Effector memory CD8-positive, alpha-beta T cell (primary cell): Measurements from ENCODE around the gene TRIP6.

Experiments
- ATAC-seq: fragments of 150-1000 bp; cut with Tn5 transposase; replicated peaks from 2 replicates; pipeline ENCODE4 v1.10.0; 2021; ENCODE audit warnings: mild to moderate bottlenecking, moderate library complexity
- DNase-seq, 3 experiments: peaks; one replicate each; pipeline ENCODE4 v3.0.0; 2021
- H3K27ac Mint-ChIP-seq, 2 donors: one replicate each; pipeline ENCODE4 v1.8.0; 2022; ENCODE audit warnings: mild to moderate bottlenecking in 2 of 2, mixed read lengths in 2 of 2, moderate library complexity in 2 of 2
- H3K27me3 Mint-ChIP-seq, 2 donors: one replicate each; pipeline ENCODE4 v1.8.0; 2022; ENCODE audit warnings: mixed read lengths in 2 of 2
- H3K36me3 Mint-ChIP-seq: one replicate; pipeline ENCODE4 v1.8.0; 2022; ENCODE audit warnings: mild to moderate bottlenecking, moderate library complexity, mixed read lengths; ENCODE audit not compliant: insufficient read depth
- H3K4me1 Mint-ChIP-seq, 2 donors: one replicate each; pipeline ENCODE4 v1.8.0; 2022; ENCODE audit warnings: low read depth in 2 of 2, mixed read lengths in 2 of 2
- H3K4me3 Mint-ChIP-seq, 2 donors: one replicate each; pipeline ENCODE4 v1.8.0; 2022; ENCODE audit warnings: mild to moderate bottlenecking in 2 of 2, mixed read lengths in 2 of 2, moderate library complexity in 2 of 2
- H3K9me3 Mint-ChIP-seq, 2 donors: one replicate each; pipeline ENCODE4 v1.8.0; 2022; ENCODE audit warnings: mixed read lengths in 2 of 2

Gene TRIP6

DNA sequence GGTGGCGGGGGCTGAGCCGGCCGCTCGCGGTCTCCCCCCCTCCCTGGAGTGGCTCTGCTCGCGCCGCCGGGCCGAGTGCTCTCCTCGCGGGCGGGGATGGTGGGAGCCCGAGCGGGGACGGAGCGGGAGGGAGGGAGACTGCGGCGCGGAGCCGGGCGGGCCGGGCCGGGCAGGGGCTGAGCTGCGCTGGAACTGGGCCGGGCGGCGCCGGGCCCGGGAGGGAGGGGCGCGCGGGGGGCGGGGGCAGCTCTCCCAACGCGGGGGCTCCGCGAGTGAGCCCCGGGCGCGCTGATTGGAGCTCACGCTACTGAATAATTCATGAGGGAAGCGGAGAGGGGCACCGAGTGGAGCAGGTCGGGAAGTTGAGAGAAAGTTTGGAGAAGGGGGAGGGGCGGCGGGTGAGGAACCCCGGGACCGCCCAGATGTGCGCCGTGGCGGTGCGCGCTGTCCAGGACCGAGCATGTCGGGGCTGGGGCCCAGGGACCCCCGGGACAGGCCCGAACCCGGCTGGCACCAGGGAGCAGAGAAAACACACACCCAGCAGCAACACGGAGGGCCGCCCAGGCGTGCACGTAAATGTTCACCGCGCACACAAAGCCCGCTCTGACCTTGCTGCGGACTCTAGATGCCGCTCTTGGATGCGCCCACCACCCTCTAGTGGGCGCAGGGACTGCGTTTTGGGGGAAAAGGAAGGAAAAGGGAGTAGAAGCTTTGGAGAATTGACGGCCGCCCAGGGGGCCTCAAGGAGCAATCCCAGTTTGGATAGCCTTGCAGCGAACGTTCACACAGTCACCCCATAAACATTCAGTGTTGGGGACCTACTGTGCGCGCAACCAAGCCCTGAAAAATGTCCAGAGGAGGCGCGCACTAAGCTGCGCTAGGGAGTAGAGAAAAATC is 39.6 kb upstream of the TRIP6 start, which contains the start of gene EPHB4:
EPHB4 (minus strand) TSS at position 194 of the 897 bp plus-strand sequence. CDS start 493 bp downstream, outside the sequence.
- no peaks in the 10 kb centered on the region for H3K9me3 Mint-ChIP-seq
- H3K36me3 Mint-ChIP-seq, result no peaks in the 10 kb centered on the region
- peak; percentile 27 for ATAC-seq
- H3K4me1 Mint-ChIP-seq, result peaks cover 18 to 21% of the 10 kb centered on the region in 2 donors
- no peak within 1 kb of the TSS for H3K27ac Mint-ChIP-seq
- H3K4me3 Mint-ChIP-seq, result peak within 1 kb of the TSS; percentile 76 to 77
- peaks cover 69 to 76% of the 10 kb centered on the region in 2 donors for H3K27me3 Mint-ChIP-seq
- DNase-seq, result no peak

DNA sequence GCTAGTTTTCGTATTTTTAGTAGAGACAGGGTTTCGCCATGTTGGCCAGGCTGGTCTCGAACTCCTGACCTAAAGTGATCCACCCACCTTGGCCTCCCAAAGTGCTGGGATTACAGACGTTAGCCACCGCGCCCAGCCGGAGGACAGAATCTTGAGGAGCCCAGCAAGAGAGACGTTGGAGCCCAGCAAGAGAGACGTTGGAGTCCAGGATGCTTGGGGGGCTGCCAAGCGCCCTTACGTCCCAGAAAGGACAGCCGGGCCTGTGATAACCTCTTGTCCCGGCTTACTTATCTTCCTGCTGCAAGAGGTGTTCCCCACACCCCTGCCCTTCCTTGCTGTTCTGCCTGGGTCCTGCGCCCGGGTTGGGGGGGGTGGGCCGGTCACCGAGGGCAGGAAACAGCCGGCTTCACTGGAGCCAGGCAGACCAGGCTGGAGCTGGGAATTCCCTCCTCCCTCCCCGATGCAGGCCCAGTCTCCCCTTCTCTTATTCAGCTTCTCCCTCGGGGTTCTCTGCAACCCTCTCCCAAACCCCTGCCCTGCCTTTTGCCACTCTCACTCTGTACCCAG is 38.0 kb upstream of the TRIP6 start:
- Mint-ChIP-seq H3K27ac (no peak overlapping the region), H3K27me3 (peaks cover 53 to 60% of the 10 kb centered on the region in 2 donors), H3K9me3 (no peaks in the 10 kb centered on the region), H3K36me3 (no peaks in the 10 kb centered on the region), H3K4me3 (peak overlapping the region in 1 of 2 donors; percentile 40), H3K4me1 (peaks cover 18 to 21% of the 10 kb centered on the region in 2 donors)
- ATAC-seq, result no peak
- DNase-seq, result no peak

DNA sequence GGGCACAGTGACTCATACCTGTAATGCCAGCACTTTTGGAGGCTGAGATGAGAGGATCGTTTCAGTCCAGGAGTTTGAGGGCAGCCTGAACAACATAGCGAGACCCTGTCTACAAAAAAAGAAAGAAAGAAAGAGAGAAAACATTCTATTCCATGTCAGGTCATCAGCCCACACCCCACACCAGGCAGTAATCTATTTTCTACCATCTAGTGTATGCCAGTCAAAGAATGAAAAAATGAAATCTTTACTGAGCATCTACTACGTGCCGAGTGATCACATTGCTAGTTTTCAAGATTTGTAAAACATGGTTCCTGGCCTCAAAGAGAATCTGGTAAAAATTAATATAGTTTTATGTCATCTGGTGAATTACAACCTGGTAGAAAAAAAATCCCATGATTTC is 36.8 kb upstream of the TRIP6 start:
- Mint-ChIP-seq H3K27ac (no peak overlapping the region), H3K9me3 (no peaks in the 10 kb centered on the region), H3K36me3 (no peaks in the 10 kb centered on the region), H3K27me3 (peaks cover 41 to 48% of the 10 kb centered on the region in 2 donors), H3K4me1 (peaks cover 18 to 19% of the 10 kb centered on the region in 2 donors), H3K4me3 (no peak overlapping the region)
- ATAC-seq (no peak), DNase-seq (no peak)

DNA sequence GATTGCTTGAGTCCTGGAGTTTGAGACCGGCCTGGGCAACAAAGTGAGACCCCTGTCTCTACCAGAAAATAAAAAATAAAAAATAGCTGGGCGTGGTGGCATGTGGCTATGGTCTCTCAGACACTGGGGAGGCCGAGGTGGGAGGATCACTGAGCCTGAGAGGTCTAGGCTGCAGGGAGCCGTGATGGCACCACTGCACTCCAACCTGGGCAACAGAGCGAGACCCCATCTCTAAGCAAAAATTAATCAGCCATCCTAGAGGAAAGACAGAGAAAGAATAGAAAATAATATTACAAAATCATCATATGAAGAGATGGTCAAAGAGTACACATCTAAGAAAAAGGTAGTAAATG is 34.9 kb upstream of the TRIP6 start:
- ATAC-seq (no peak), DNase-seq (no peak)
- Mint-ChIP-seq H3K4me1 (peaks cover 14 to 17% of the 10 kb centered on the region in 2 donors), H3K27me3 (peaks cover 27 to 35% of the 10 kb centered on the region in 2 donors), H3K27ac (no peak overlapping the region), H3K9me3 (no peaks in the 10 kb centered on the region), H3K36me3 (peaks cover 1% of the 10 kb centered on the region), H3K4me3 (no peak overlapping the region)

DNA sequence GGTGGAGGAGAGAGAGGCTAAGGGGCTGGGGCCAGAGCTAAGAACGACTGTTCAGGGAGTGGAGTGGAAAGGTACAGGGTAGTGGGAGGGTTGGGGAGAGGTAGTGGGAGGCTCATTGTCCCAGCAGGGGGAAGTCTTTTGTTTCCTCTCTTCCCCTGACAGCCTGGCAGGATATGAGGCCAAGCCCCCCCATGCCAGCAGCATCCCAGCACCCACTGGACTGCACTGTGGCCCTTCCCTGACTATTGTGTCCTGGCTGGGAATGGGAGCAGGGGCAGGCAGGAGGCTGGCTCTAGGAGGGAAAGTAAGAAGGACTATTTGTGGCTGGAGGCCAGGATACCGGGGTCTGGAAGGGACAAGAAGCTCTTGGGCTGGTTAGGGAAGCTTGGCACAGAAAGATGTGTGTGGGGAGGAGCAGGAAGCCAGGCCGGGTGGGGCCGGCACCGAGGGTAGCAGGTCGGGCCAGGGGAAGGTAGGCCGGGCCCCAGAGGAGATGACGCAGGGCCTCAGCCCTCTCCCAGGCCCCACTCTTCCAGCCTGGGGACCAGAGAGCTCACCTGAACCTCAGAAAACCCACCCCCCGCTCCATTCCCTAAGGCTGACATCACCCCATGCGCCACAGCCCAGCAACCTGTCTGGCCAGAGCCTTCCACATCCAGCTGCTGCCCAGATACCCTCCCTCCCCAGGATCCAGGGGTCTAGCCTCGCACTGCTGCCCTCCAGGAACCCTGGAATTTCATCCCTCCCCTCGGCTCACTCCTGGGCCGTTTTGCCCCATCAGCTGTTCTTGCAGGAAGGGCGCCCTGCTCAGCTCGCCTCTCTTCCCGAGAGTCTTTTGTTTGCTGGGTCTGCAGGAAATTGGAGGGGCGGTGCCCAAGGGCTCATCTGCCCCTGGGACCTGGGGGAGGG is 31.0 kb upstream of the TRIP6 start:
- no peak for DNase-seq
- Mint-ChIP-seq H3K36me3 (peaks cover 7% of the 10 kb centered on the region), H3K4me3 (peak overlapping the region in 1 of 2 donors; percentile 19)

DNA sequence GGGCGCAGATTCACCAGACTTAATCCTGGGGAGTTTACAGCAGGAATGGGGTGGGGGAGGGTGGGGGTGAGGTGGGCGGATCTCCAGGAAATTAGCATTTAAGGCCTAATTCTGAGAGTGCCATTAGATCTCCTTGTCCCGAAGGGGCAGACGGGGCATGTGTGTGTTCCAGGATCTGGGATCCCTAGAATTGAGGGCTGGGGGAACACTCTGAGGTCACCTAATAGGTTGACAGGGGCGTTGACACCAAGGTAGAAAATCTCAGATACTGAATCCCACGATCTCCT is 30.4 kb upstream of the TRIP6 start:
- Mint-ChIP-seq H3K27ac (peak overlapping the region; percentile 44 to 81), H3K9me3 (no peaks in the 10 kb centered on the region), H3K27me3 (no peaks in the 10 kb centered on the region), H3K36me3 (peaks cover 7% of the 10 kb centered on the region), H3K4me1 (peaks cover 9 to 12% of the 10 kb centered on the region in 2 donors), H3K4me3 (peak overlapping the region; percentile 78 to 84)
- no peak for DNase-seq
- ATAC-seq, result no peak

More for the DNA sequence above, 31.0 kb upstream of the TRIP6 start:
- no peak for ATAC-seq
- H3K27me3 Mint-ChIP-seq, result peaks cover 0 to under 1% of the 10 kb centered on the region in 2 donors
- no peaks in the 10 kb centered on the region for H3K9me3 Mint-ChIP-seq
- peaks cover 9 to 12% of the 10 kb centered on the region in 2 donors for H3K4me1 Mint-ChIP-seq
- H3K27ac Mint-ChIP-seq, result peak overlapping the region in 1 of 2 donors; percentile 44

DNA sequence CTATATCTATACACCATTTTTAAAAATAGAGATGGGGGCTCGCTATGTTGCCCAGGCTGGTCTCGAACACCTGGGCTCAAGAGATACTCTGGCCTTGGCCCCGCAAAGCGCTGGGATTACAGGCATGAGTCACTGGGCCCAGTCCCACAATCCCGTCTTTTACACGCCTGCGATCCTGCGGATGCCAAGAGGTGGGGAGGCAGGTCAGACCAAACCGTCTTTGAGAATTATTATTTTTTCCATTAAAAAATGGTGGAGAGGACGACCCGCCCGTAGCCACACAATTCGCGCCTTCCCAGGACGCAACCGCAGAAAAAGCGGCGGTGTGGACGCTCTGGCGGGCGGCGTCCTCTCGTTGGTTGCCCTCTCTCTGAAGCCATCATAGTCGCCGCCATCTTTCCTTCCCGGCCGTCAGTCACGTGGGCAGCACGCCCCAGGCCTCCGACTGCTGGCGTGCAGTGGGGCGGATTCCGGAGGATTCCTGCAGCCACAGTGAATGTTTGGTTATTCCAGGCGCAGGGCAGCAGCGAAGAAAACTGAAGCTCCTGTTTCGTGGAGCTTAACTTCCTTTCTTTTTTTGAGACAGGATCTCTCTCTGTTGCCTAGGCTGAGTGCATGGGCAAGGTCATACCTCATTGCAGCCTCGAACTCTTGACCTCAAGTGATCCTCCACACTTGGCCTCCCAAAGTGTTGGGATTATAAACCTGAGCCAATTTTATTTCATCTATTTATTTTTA is 29.9 kb upstream of the TRIP6 start:
- H3K36me3 Mint-ChIP-seq, result peaks cover 7% of the 10 kb centered on the region
- peak overlapping the region; percentile 78 to 84 for H3K4me3 Mint-ChIP-seq
- H3K4me1 Mint-ChIP-seq, result peaks cover 9 to 12% of the 10 kb centered on the region in 2 donors
- H3K27me3 Mint-ChIP-seq, result no peaks in the 10 kb centered on the region
- peak; percentile 54 to 60 (median 57) for DNase-seq
- H3K9me3 Mint-ChIP-seq, result no peaks in the 10 kb centered on the region
- peak overlapping the region; percentile 44 to 81 for H3K27ac Mint-ChIP-seq
- ATAC-seq, result peak; percentile 99

DNA sequence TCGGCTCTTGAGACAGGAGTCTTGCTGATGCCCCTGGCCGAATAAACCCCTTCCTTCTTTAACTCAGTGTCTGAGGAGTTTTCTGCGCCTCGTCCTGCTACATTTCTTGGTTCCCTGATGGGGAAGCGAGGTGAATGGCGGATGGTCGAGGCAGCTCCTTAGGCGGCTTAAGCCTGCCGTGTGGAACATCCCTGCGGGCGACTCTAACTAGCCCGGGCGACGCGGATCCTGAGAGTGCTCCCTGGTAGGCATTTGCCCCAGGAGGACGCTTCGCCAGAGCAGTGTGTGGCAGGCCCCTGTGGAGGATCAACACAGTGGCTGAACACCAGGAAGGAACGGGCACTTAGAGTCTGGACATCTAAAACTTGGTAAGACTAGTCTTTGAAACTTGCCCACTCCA is 27.8 kb upstream of the TRIP6 start:
- DNase-seq (no peak), ATAC-seq (no peak)
- Mint-ChIP-seq H3K4me1 (peaks cover 9 to 12% of the 10 kb centered on the region in 2 donors), H3K4me3 (no peak overlapping the region), H3K9me3 (no peaks in the 10 kb centered on the region), H3K36me3 (peaks cover 7% of the 10 kb centered on the region), H3K27me3 (no peaks in the 10 kb centered on the region), H3K27ac (no peak overlapping the region)

DNA sequence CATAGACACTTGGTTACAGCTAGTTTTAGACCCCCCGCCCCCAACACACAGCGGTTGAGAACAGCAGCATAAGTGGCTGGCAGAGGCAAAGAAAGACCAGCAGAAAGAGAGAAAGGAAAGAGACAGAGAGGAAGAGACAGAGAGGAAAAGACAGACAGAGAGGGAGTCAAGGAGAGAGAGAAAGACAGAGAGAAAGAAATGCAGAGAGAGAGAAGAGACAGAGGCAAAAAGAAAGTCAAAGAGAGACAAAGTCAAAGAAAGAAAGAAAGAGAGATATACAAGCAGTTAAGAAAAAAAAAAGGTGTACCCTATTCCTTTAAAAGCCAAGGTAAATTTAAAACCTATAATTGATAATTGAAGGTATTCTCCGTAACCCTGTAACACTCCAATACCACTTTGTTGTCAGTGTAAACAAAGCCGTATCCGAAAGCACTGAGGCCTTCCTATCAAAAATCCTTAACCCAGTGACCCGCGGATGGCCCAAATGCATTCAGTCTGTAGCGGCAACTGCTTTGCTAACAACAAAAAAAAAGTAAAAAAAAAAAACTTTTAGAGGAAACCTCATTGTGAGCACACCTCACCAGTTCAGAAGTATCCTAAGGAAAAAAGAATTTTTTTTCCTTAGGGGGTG is 26.6 kb upstream of the TRIP6 start:
- Mint-ChIP-seq H3K27ac (peak overlapping the region in 1 of 2 donors; percentile 3), H3K9me3 (no peaks in the 10 kb centered on the region), H3K4me1 (peaks cover 8 to 11% of the 10 kb centered on the region in 2 donors), H3K4me3 (no peak overlapping the region), H3K27me3 (no peaks in the 10 kb centered on the region), H3K36me3 (peaks cover 7% of the 10 kb centered on the region)
- no peak for DNase-seq
- no peak for ATAC-seq

DNA sequence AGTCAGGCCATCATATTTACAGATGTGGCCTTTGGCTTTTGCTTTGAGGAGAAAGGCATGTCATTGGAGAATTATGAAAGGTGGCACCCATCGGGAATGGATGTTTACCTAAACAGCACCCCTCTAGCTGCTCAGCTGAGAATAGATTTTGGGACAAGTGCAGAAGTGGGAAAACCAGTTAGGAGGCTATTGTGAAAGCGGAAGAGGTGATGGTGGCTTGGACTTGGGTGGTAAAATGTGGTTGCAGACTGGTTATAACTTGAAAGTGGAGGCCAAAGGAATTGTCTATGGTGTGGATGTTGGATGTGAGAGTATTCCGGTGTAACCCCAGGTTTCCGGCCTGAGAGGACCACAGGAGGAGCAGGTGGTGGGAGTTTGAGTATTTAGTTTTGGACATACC is 19.8 kb upstream of the TRIP6 start:
- Mint-ChIP-seq H3K4me3 (no peak overlapping the region), H3K9me3 (no peaks in the 10 kb centered on the region), H3K27me3 (no peaks in the 10 kb centered on the region), H3K27ac (no peak overlapping the region), H3K4me1 (peaks cover 2 to 7% of the 10 kb centered on the region in 2 donors), H3K36me3 (peaks cover 5% of the 10 kb centered on the region)
- DNase-seq (no peak), ATAC-seq (no peak)

DNA sequence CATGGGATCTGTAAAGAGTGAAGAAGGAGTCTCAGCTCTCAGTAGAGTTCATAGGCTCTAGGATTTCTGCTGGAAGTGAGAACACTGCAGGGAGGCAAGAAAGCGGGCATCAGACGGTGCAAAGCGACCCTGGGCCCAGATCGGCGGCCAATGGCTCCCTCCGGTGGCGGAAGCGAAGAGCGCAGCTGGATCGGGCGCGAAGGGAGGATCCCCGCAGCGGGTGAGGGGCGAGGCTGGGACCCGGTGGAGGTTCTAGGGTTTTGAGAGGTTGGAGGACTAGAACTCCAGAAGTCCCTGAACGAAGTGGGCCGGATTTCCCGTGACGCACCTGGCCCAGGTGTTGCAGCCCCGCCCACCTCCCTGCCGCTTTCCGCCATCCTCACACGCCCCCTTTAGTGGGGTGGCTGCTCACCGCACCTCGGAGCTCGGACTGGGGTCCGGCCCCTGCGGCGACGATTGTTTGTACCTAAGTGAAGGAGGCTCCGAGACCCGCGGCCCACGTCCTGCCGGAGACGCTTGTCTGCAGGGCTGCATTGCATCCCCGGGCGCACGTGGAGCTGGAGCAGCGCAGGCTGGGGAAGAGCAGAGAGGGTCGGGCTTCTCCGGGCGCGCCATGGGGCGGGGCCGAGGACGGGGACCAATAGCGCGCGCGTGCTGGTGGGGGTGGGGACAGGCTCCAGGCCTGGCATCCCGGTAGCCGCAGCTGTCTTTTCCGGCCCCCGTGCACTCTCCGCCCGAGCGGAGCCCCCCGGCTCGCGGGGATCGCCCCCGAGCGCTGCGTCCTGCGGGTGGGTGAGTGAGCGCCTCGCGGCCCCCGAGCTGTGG is 14.9 kb upstream of the TRIP6 start, which contains the start of gene SLC12A9:
SLC12A9 (plus strand) TSS at position 666 of the 825 bp plus-strand sequence. CDS start 1,485 bp downstream, outside the sequence.
- Mint-ChIP-seq H3K36me3 (peaks cover 8% of the 10 kb centered on the region), H3K27ac (peak within 1 kb of the TSS; percentile 72 to 82), H3K27me3 (no peaks in the 10 kb centered on the region), H3K4me3 (peak within 1 kb of the TSS; percentile 92 to 95), H3K4me1 (peaks cover 21 to 32% of the 10 kb centered on the region in 2 donors), H3K9me3 (no peaks in the 10 kb centered on the region)
- ATAC-seq (peak; percentile 89), DNase-seq (peak; percentile 77 to 85 (median 81))
